CD4-positive, alpha-beta T cell treated with Interleukin-15 for 4 hours (primary cell): ENCODE data around the gene GNS.
A peak's percentile ranks its signal among the peaks of the same experiment; 100 is the strongest.

Source experiments
- DNase-seq: peaks from one replicate; pipeline ENCODE4 v3.0.0-alpha.2; 2020; ENCODE audit warnings: low spot score

The GNS gene

GRCh38 chr12:64759035-64759894, at the start of gene GNS:
Gene GNS (minus strand): TSS chr12:64759406. CDS start chr12:64759276, 130 bp downstream.
- peak; percentile 94 for DNase-seq

- DNase-seq = no peak
Measured at GRCh38 chr12:64808110-64808509, 48.9 kb upstream of the GNS start.

- no peak for DNase-seq
Measured at GRCh38 chr12:64806593-64807460, 47.6 kb upstream of the GNS start.

- DNase-seq = no peak
Measured at GRCh38 chr12:64806173-64806572, 47.0 kb upstream of the GNS start.

- DNase-seq = peak; percentile 46
Measured at GRCh38 chr12:64802180-64802775, 43.1 kb upstream of the GNS start.

- no peak for DNase-seq
Measured at GRCh38 chr12:64801381-64801780, 42.2 kb upstream of the GNS start.

- no peak for DNase-seq
Measured at GRCh38 chr12:64800640-64801039, 41.4 kb upstream of the GNS start.

- no peak for DNase-seq
Measured at GRCh38 chr12:64798165-64798564, 39.0 kb upstream of the GNS start.

- DNase-seq = no peak
Measured at GRCh38 chr12:64797156-64797555, 38.0 kb upstream of the GNS start.

GRCh38 chr12:64796205-64796845, 37.1 kb upstream of the GNS start:
- DNase-seq = peak; percentile 78

GRCh38 chr12:64794305-64794704, 35.1 kb upstream of the GNS start:
- DNase-seq = no peak

- DNase-seq = no peak
Measured at GRCh38 chr12:64793610-64794009, 34.4 kb upstream of the GNS start.

- DNase-seq = no peak
Measured at GRCh38 chr12:64792128-64792527, 32.9 kb upstream of the GNS start.

GRCh38 chr12:64791036-64791435, 31.8 kb upstream of the GNS start:
- DNase-seq = no peak

- DNase-seq = no peak
Measured at GRCh38 chr12:64790166-64790565, 31.0 kb upstream of the GNS start.

- no peak for DNase-seq
Measured at GRCh38 chr12:64785838-64786237, 26.6 kb upstream of the GNS start.

- DNase-seq = no peak
Measured at GRCh38 chr12:64782191-64782876, 23.1 kb upstream of the GNS start.

- no peak for DNase-seq
Measured at GRCh38 chr12:64781280-64782190, 22.3 kb upstream of the GNS start.

- no peak for DNase-seq
Measured at GRCh38 chr12:64780531-64781279, 21.5 kb upstream of the GNS start.

GRCh38 chr12:64780132-64780530, 20.9 kb upstream of the GNS start:
- DNase-seq = no peak
